ENCODE data around the gene ADAP2. TPM values are rescaled to one million over a fixed set of nuclear protein-coding genes. Genes with fewer than 3 reads are reported as not detected.
"Not testable (repeated sequence)": the region's sequence is repeated elsewhere in the genome, so short reads cannot be mapped to it uniquely, and the experiment has no call there.

ADAP2 gene
- total and polyA plus RNA-seq, 12 donors: 1.2 to 17.9 (median 4.0) TPM

DNA sequence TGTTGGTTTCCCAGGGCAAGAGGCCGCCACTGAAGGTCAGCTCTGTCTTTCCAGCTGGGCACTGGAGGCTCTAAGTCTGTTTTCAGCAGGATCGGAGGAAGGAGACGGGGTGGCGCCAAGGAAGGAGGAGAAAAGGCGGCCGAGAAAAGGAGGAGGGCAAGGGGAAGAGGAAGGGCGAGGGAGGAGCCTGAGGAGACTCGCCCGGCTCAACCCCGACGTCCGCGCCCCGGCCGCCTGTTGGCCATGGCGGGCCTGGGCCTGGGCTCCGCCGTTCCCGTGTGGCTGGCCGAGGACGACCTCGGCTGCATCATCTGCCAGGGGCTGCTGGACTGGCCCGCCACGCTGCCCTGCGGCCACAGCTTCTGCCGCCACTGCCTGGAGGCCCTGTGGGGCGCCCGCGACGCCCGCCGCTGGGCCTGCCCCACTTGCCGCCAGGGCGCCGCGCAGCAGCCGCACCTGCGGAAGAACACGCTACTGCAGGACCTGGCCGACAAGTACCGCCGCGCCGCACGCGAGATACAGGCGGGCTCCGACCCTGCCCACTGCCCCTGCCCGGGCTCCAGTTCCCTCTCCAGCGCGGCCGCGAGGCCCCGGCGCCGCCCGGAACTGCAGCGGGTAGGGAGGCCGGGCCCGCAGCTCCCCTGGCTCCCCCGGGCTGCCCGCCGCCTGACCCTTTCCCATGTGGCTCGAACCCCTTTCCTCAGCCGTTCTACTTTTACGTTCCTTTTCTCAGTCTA, 49.3 kb downstream of the ADAP2 start, which contains the start of gene RNF135:
RNF135 (plus strand) TSS at position 209 of the 737 bp plus-strand sequence; CDS start at position 244, 35 bp downstream.
- peaks cover 0 to 16% (median 0%) of the 10 kb centered on the region in 9 donors for H3K36me3 ChIP-seq
- peak; percentile 84 to 91 for DNase-seq
- peaks cover 0 to 4% (median 0%) of the 10 kb centered on the region in 11 donors for H3K9me3 ChIP-seq
- no peaks in the 10 kb centered on the region for H3K27me3 ChIP-seq
- peak within 1 kb of the TSS; percentile 80 to 99 (median 94) for H3K27ac ChIP-seq
- WGBS, 2 donors: 0 to 2% methylated on average over 53 to 66 of the region's 66 CpGs
- H3K4me1 ChIP-seq: peaks cover 0 to 49% (median 7%) of the 10 kb centered on the region in 9 donors
- TF ChIP-seq, protein P1, sequence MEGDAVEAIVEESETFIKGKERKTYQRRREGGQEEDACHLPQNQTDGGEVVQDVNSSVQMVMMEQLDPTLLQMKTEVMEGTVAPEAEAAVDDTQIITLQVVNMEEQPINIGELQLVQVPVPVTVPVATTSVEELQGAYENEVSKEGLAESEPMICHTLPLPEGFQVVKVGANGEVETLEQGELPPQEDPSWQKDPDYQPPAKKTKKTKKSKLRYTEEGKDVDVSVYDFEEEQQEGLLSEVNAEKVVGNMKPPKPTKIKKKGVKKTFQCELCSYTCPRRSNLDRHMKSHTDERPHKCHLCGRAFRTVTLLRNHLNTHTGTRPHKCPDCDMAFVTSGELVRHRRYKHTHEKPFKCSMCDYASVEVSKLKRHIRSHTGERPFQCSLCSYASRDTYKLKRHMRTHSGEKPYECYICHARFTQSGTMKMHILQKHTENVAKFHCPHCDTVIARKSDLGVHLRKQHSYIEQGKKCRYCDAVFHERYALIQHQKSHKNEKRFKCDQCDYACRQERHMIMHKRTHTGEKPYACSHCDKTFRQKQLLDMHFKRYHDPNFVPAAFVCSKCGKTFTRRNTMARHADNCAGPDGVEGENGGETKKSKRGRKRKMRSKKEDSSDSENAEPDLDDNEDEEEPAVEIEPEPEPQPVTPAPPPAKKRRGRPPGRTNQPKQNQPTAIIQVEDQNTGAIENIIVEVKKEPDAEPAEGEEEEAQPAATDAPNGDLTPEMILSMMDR (IDR thresholded peaks at IDR 0.05): peak in 4 of 9 donors; percentile 41 to 58 (median 45)
- intact Hi-C loops (cut with DNase I): loop anchor here in 5 of 10 donors (5.0 kb wide), 2 partner anchors 36 to 64 kb away; partner anchors contain the start of gene TEFM (in 5 of the 5)
- ATAC-seq: peak; percentile 96 to 97 (median 96)
- peak within 1 kb of the TSS; percentile 56 to 92 (median 71) for H3K4me3 ChIP-seq

DNA sequence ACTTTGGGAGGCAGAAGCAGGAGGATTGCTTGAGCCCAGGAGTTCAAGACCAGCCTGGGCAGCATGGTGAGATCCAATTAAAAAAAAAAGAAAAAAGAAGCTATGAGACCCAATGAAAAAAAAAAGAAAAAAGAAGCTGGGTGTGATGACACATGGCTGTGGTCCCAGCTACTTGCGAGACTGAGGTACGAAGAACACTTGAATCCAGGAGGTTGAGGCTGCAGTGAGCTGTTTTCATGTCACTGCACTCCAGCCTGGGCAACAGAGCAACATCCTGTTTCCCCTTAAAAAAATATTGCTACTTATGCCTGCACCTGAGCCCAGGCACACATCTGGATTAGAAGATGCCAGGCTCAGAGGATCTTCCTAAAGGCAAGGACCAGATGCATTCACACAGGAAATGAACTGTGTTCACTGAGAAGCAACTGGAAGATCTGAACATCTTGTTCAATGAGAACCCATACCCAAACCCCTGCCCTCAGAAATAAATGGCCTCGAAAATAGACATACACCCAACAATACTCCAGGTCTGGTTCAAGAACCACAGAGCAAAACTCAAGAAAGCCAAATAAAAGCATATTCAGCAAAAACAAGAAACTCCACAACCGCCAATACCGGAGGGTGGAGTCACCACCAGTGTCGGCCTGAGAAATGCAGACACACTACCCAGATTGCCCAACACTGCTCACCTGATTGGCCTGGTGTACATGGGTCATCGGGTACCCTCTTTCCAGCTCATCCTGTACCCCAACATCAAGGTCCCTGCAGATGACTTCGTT, 53.5 kb downstream of the ADAP2 start:
- Histone ChIP-seq H3K27ac (no peak overlapping the region), H3K36me3 (peaks cover 0 to 16% (median 0%) of the 10 kb centered on the region in 9 donors), H3K4me3 (no peak overlapping the region), H3K4me1 (peaks cover 0 to 28% (median 7%) of the 10 kb centered on the region in 9 donors), H3K9me3 (peaks cover 0 to 8% (median 0%) of the 10 kb centered on the region in 11 donors), H3K27me3 (no peaks in the 10 kb centered on the region)
- TF ChIP-seq, protein P1 (IDR thresholded peaks at IDR 0.05): no peak
- ATAC-seq: no peak
- intact Hi-C loops (cut with DNase I): no loop called here
- 95% methylated on average over 8 of the region's 8 CpGs for WGBS, 2 donors
- DNase-seq: no peak

DNA sequence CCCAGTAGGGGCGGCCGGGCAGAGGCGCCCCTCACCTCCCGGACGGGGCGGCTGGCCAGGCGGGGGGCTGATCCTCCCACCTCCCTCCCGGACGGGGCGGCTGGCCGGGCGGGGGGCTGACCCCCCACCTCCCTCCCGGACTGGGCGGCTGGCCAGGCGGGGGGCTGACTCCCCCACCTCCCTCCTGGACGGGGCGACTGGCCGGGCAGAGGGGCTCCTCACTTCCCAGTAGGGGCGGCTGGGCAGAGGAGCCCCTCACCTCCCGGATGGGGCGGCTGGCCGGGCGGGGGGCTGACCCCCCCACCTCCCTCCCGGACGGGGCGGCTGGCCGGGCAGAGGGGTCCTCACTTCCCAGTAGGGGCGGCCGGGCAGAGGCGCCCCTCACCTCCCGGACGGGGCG, 58.2 kb downstream of the ADAP2 start:
- H3K9me3 ChIP-seq; ATAC-seq; DNase-seq; H3K27ac ChIP-seq; intact Hi-C loops (cut with DNase I); H3K4me3 ChIP-seq; H3K4me1 ChIP-seq; H3K27me3 ChIP-seq: not testable (repeated sequence)
- H3K36me3 ChIP-seq: peaks cover 0 to 18% (median under 1%) of the 10 kb centered on the region in 9 donors
- 96 to 100% methylated on average over 2 to 11 of the region's 33 CpGs for WGBS, 2 donors

DNA sequence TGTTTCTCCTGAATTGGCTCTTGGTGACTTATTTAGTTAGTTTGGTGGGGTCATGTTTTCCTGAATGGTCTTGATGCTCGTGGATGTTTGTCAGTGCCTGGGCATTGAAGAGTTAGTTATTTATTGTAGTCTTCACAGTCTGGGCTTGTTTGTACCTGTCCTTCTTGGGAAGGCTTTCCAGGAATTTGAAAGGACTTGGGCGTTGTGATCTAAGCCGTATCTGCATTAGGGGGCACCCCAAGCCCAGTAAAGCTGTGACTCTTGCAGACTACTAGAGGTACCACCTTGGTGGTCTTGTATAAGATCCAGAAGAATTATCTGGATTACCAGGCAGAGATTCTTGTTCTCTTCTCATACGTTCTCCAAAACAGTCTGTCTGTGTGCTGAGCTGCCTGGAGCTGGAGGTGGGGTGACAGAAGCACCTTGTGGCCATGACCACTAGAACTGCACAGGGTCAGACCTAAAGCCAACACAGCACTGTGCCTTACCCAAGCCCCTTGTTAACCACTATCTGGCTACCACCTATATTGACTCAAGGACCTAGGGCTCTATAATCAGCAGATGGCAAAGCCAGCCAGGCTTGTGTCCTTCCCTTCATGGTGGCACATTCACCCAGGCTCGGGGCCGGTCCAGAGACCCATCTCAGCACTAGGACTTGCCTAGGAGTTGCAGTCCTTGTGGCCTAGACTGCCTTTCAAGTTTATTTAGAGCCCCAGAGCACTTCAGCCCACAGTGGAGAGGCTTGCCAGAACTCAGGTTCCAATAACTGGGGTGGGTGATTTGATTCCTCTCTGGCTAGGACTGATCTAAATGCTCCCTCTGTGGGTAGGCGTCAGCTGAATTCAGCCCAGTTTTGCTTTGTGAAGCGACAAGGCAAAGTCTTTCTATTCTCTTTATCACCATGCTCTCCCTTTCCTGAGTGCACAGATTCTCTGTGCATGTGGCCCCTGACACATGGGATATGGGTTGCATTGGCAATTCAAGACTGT, 60.1 kb downstream of the ADAP2 start:
- Histone ChIP-seq H3K27me3 (no peaks in the 10 kb centered on the region), H3K36me3 (peaks cover 0 to 26% (median 7%) of the 10 kb centered on the region in 9 donors), H3K9me3 (no peaks in the 10 kb centered on the region), H3K27ac (no peak overlapping the region), H3K4me3 (no peak overlapping the region), H3K4me1 (no peaks in the 10 kb centered on the region)
- ATAC-seq: no peak
- TF ChIP-seq, protein P1 (IDR thresholded peaks at IDR 0.05): no peak
- no peak for DNase-seq
- intact Hi-C loops (cut with DNase I): no loop called here
- 85% methylated on average over 8 of the region's 8 CpGs for WGBS, 2 donors
